Tibial artery (tissue), 4 donors: Measurements from ENCODE around the gene SURF4.
A peak's percentile ranks its signal among the peaks of the same experiment; 100 is the strongest.

Experiments
- DNase-seq, 2 donors: peaks; one replicate each; pipeline ENCODE4 v3.0.0-alpha.2; 2019
- H3K27ac ChIP-seq, 2 donors: fragments of 200-600 bp; sonication (generic) in 1 of 2; 1 replicate in 1 of 2; 2 replicates in 1 of 2; pipeline ENCODE4 v1.5.1; 2018 to 2019; ENCODE audit warnings: mild to moderate bottlenecking in 1 of 2
- H3K27me3 ChIP-seq, 2 donors: fragments of 200-600 bp; sonication (generic) in 1 of 2; one replicate each; pipeline versions ENCODE4 v1.5.1 to v1.6.0; 2016 to 2019
- H3K36me3 ChIP-seq, 3 donors: fragments of 200-600 bp; sonication (generic) in 2 of 3; one replicate each; pipeline ENCODE4 v1.5.1; 2016 to 2019; ENCODE audit warnings: mild to moderate bottlenecking in 2 of 3
- H3K4me1 ChIP-seq, 4 donors: fragments of 200-600 bp; sonication (generic) in 2 of 4; 1 replicate in 3 of 4; 2 replicates in 1 of 4; pipeline ENCODE4 v1.5.1; 2016 to 2019
- H3K4me3 ChIP-seq, 2 donors: fragments of 200-600 bp; sonication (generic) in 1 of 2; 1 replicate in 1 of 2; 2 replicates in 1 of 2; pipeline ENCODE4 v1.5.1; 2018 to 2019; ENCODE audit warnings: mild to moderate bottlenecking in 2 of 2
- H3K9me3 ChIP-seq, 3 donors: fragments of 200-600 bp; sonication (generic) in 1 of 3; one replicate each; pipeline ENCODE4 v1.5.1; 2016 to 2019
- CTCF ChIP-seq, 2 experiments: fragments of 200-600 bp in 1 of 2; fragments of 450-650 bp in 1 of 2; IDR thresholded peaks; one replicate each; pipeline ENCODE4 v1.5.1; 2017 to 2019; ENCODE audit warnings: antibody characterized with exemption in 2 of 2, mild to moderate bottlenecking in 1 of 2, moderate library complexity in 1 of 2
- intact Hi-C: fragments of 100-400 bp; cut with DNase I; formaldehyde crosslinking; loops from one replicate; pipeline ENCODE4 v1.15.0; 2023; ENCODE audit warnings: low total_unique reads

The SURF4 gene

GRCh38 chr9:133420392-133420827 is 44.5 kb upstream of the SURF4 start:
- no peak for TF ChIP-seq CTCF (IDR thresholded peaks at IDR 0.05)
- H3K9me3 ChIP-seq, result no peaks in the 10 kb centered on the region
- no peak overlapping the region for H3K4me3 ChIP-seq
- peaks cover 0 to 25% (median 21%) of the 10 kb centered on the region in 4 donors for H3K4me1 ChIP-seq
- H3K27ac ChIP-seq, result no peak overlapping the region
- no peak for DNase-seq
- intact Hi-C loops, result no loop called here
- H3K27me3 ChIP-seq, result peaks cover 0 to 14% of the 10 kb centered on the region in 2 donors
- peaks cover 0 to 1% (median 1%) of the 10 kb centered on the region in 3 donors for H3K36me3 ChIP-seq

GRCh38 chr9:133419005-133419404 is 43.1 kb upstream of the SURF4 start:
- intact Hi-C loops, result loop anchor here (5.0 kb wide), 1 partner anchor 42 kb away; the partner anchor contains the start of genes STKLD1 and SURF4
- Histone ChIP-seq H3K27me3 (peaks cover 0 to 5% of the 10 kb centered on the region in 2 donors), H3K4me1 (peaks cover 0 to 26% (median 22%) of the 10 kb centered on the region in 4 donors), H3K4me3 (no peak overlapping the region), H3K27ac (no peak overlapping the region), H3K36me3 (peaks cover 4 to 14% (median 13%) of the 10 kb centered on the region in 3 donors), H3K9me3 (no peaks in the 10 kb centered on the region)
- no peak for TF ChIP-seq CTCF (IDR thresholded peaks at IDR 0.05)
- DNase-seq, result no peak

GRCh38 chr9:133417541-133418461 is 41.9 kb upstream of the SURF4 start, which contains the start of gene REXO4:
REXO4 (minus strand) TSS chr9:133418010; CDS start chr9:133417844, 166 bp downstream.
- H3K27ac ChIP-seq, result peak within 1 kb of the TSS; percentile 85 to 86
- peak; percentile 76 to 87 for DNase-seq
- TF ChIP-seq CTCF (IDR thresholded peaks at IDR 0.05), result no peak
- peaks cover 9 to 25% (median 24%) of the 10 kb centered on the region in 3 donors for H3K36me3 ChIP-seq
- H3K4me1 ChIP-seq, result peaks cover 0 to 26% (median 22%) of the 10 kb centered on the region in 4 donors
- H3K4me3 ChIP-seq, result peak within 1 kb of the TSS; percentile 75 to 92
- no peaks in the 10 kb centered on the region for H3K9me3 ChIP-seq
- intact Hi-C loops, result loop anchor here (2.0 to 5.0 kb wide), 2 partner anchors 40 to 41 kb away; partner anchors contain the start of genes CACFD1, STKLD1 and SURF4
- no peaks in the 10 kb centered on the region for H3K27me3 ChIP-seq

- Histone ChIP-seq H3K4me3 (no peak overlapping the region), H3K9me3 (no peaks in the 10 kb centered on the region), H3K36me3 (peaks cover 32 to 51% (median 47%) of the 10 kb centered on the region in 3 donors), H3K27ac (no peak overlapping the region), H3K27me3 (no peaks in the 10 kb centered on the region), H3K4me1 (peaks cover 0 to 26% (median 22%) of the 10 kb centered on the region in 4 donors)
- no peak for TF ChIP-seq CTCF (IDR thresholded peaks at IDR 0.05)
- intact Hi-C loops, result loop anchor here (5.0 kb wide), 1 partner anchor 38 kb away; the partner anchor contains the start of genes STKLD1 and SURF4
- DNase-seq, result no peak
Measured at GRCh38 chr9:133415170-133415569, 39.3 kb upstream of the SURF4 start.

GRCh38 chr9:133408042-133408441 is 32.2 kb upstream of the SURF4 start:
- intact Hi-C loops, result loop anchor here (1.0 kb wide), 1 partner anchor 77 kb away; no protein-coding TSS in a partner anchor
- TF ChIP-seq CTCF (IDR thresholded peaks at IDR 0.05), result no peak
- Histone ChIP-seq H3K4me3 (no peak overlapping the region), H3K9me3 (no peaks in the 10 kb centered on the region), H3K27ac (no peak overlapping the region), H3K27me3 (no peaks in the 10 kb centered on the region), H3K4me1 (no peaks in the 10 kb centered on the region), H3K36me3 (peaks cover 45 to 100% (median 75%) of the 10 kb centered on the region in 3 donors)
- no peak for DNase-seq
